Measurements from ENCODE around the gene NTN3.
"Not testable (repeated sequence)": the region's sequence is repeated elsewhere in the genome, so short reads cannot be mapped to it uniquely, and the experiment has no call there.

The NTN3 gene

DNA sequence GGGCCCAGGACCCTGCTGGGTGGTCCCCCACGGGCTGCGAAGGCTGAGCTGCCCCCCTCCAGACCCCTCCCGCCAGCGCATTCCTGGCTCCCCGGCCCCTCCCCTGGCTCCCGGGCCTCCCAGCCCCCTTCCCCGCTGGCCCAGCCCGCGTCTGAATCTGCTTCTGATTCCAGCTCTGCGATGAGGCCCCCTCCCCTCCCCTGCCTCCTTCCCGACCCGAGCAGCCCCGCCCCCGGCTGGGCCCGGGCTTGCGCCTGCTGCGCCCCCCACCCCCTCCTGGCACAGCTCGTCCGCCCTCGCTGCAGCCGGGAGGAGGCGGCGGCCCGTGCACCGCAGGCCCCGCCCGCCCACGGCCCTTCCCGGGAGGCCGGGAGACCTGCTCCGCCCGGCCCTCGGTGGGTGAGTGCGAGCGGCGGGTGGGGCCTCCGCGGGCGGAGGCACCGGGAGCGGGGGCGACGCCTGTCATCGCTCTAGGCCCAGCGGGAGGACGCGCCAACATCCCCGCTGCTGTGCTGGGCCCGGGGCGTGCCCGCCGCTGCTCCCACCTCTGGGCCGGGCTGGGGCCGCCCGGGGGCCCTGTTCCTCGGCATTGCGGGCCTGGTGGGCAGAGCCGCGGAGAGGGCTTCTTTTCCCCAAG is at the start of gene NTN3:
Gene NTN3 (plus strand): TSS at position 282 of the 637 bp plus-strand sequence. CDS start 405 bp downstream, outside the sequence.
- DNase-seq (ENCODE audit: low spot score), result no peak

DNA sequence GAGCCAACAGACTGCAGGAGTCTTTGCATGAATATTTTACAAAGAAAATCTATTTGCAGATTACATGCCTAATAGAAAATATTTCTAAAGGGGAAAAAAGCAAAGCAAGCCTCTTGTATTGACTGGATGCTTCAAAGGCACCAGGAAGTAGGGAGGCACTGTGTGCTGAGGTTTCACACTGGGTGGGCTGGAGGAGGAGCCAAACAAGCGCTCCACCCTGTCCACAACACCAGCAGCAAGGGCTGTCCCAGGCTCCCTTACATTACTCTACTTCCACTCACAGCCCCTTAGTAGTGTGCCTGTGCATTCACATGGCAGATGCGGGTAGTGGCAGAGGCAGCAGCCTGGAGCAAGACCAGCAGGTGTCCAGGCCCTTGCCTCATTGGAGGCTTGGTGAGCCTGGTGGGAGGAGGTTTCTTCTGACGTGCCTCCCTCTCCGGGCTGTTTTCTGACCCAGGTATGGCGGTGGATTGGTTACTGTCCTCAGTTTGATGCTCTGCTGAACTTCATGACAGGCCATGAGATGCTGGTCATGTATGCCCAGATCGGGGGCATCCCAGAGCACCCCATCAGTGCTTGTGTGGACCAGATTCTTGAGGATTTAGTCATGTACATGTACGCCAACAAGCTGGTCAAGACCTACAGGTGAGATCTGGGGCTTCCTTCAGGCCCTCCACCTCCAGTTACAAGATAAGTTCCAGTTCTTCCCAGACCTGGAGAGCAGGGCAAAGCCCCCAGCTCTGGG is 48.8 kb upstream of the NTN3 start:
- DNase-seq (ENCODE audit: low spot score), result no peak

GRCh38 chr16:2424061-2425007 is 46.8 kb upstream of the NTN3 start:
- DNase-seq (ENCODE audit: low spot score), result no peak

DNA sequence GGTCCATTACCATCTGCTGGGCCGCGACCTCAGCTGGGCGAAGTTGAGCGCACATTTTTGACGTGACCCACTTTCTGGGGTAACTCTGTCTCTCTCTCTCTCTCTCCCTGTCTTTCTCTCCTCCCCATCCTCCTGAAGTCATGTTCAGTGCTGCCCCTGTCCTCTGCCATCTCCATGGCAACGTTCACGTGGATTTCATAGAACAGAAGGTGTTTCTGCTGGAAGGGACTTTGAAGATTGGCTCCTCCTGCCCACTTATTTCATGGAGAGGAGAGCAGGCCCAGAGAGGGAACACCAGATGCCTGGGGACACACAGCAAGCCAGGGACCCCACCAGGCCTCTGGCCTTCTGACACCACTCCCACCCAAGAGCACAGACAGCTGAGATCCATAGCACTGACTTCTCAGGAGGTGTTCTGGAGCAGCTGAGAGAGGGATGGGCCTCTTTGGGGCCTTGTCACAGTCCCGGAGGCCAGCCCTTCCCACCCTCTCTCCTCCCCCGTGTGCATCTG is 46.0 kb upstream of the NTN3 start:
- no peak for DNase-seq (ENCODE audit: low spot score)

DNA sequence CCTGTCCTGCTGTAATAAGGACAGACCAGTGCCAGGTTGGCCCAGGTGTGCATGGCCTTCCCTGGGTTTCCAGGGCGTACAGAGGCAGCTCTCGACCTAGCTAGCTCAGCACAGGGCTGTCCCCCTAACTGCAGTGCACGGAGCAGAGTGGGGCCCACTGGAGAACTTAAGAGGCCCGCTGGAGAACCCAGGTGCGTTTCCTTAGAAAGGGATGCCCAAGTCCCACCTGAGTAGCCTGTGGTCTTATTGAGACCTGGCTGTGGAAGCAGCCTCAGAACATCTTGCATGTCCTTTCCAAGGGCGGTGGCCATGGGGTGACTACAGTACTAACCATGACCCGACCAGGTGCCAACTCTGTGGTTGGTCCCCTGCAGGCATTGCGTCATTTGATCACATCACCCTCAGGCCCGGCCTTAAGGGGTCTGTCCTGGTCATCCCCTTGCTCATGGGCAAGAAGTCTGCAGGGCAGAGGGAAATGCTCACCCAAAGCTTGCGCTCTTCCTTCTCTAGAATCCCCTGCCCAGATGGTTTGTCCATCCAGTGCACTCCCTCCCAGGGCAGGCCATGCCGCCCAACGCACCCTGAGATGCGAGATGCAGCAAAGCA is 45.2 kb upstream of the NTN3 start:
- no peak for DNase-seq (ENCODE audit: low spot score)

GRCh38 chr16:2426941-2427361 is 44.1 kb upstream of the NTN3 start:
- DNase-seq (ENCODE audit: low spot score), result no peak

DNA sequence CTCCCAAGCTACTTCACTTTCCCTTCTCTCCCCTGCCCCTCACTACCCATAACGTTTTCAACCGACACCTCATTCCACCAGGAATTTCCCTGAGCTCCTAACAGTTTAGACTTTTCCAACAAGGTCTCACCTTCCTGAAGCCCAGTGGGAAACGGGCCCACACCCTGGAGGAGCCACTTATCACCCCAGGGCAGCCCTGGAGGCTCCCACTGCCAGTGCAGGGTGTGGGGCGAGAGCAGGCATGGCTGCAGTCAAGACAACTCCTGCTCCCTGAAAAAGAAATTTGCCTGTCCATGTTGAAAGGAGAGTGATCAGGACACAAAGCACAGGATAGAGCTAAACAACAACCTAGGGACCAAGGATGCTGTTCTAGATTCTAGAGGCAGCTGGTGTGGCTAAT is 43.6 kb upstream of the NTN3 start:
- DNase-seq (ENCODE audit: low spot score), result no peak

GRCh38 chr16:2428051-2428783 is 42.9 kb upstream of the NTN3 start:
- peak; percentile 62 for DNase-seq (ENCODE audit: low spot score)

GRCh38 chr16:2428784-2429033 is 42.4 kb upstream of the NTN3 start:
- no peak for DNase-seq (ENCODE audit: low spot score)

DNA sequence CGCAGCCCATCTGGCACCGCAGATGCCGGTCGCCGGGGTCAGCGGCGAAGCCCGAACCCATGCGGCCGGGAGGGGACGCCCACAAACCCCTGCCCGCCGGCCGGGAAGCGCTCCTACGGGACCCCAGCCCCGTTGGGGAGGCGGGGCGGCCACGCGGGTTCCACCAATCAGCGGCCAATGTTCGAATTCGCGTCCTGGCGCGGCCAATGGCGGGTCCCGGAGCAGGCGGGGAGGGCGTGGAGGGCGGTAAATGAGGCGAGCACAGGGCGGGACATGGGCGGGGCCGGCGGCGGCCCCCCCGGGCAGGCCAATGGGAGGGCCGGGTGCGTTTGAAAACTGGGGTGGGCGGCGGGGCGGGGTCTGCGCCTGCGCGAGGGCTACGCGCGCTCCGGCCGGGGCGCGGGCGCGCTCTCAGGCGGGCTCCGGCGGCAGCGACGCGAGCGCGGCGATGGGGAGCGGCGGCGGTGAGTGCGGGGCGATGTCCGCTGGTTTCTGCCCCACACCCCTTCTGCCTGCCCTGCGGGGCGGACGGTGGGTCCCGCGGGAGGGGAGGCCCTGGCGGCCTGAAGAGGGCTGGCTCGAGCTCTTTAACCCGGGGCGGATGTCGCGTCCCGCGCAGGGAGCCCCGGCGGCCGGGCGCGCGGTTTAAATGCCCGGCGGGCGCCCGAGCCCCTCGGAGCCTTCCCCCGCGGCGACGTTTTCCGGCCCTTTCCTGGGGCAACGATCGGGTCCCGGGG is 41.9 kb upstream of the NTN3 start, which contains the start of gene CCNF:
Gene CCNF (plus strand): TSS at position 414 of the 737 bp plus-strand sequence. CDS start 35 bp downstream, at position 449.
- peak; percentile 95 for DNase-seq (ENCODE audit: low spot score)

DNA sequence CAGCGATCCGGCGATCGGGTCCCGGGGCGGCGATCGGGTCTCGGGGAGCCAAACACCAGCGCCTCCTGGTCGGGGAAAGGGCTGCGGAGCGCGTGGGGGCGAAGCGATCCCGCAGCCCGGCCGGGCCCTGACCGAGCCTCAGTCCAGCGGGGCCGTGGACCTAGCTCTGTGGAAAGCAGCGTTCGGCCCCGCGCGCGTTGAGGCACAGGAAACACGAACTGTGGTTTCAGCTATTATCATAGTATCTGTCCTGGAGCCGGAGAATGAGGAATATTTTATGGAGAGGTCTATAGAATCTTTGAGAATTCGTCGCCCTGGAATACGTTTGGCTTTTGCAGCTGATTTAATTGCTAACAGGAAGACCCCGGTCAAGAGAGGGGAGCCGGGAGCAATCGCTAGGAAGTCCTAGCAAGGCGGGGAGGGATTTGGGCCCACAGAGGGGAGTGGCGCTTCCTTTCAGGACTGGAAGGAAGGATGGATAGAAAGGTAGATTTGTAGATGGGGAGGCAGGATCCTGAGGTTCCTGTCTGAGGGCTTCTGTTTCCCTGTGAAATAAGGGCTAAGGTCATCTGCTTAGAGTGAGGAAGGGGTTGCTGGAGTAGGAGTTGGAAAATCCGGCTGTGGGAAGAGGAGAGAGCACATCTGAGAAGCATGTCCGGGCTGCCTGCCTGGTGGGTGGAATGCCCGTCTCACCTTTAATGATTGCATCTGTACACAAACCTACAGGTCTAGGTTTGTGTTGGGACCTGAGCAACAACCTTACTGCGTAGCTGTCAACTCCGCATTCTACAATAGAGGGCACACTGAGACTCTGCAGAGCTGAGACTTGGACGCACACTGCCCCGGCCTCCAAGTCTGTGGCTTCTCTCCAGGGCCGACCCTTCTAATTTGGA is 41.1 kb upstream of the NTN3 start:
- DNase-seq (ENCODE audit: low spot score), result peak; percentile 40

- DNase-seq (ENCODE audit: low spot score), result no peak
These were observed 38.8 kb upstream of the NTN3 start for GRCh38 chr16:2432286-2432685.

DNA sequence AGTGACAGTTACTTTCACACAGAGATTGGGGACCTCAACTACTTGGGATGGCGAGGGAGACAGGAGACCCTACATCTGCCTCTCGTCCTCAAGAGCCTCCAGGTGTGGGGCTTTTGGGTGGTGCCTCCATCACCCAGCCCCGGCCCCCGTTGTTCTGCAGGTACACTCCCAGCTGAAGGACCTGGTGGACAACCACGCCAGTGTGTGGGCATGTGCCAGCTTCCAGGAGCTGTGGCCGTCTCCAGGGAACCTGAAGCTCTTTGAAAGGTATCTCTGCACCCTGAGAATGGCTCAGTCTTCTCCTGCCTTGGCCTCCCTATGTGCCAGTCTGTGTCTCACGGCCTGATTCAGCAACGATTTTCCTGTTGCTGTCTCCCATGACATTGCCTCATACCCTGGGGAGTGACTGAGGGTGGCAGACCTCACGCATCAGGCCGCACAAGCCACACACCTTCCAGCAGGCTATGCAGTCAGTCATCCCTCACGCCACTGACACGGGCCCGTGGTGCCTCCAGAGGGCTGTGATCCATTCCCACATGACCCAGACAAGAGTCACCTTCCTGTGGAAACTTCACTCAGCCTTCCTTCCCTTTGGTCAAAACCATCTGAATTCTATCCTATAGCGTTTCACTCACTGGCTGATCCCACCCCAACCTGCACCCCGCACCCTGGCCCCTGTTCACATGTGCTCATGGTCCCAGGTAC is 38.1 kb upstream of the NTN3 start:
- no peak for DNase-seq (ENCODE audit: low spot score)

- not testable (repeated sequence) for DNase-seq (ENCODE audit: low spot score)
These were observed 35.9 kb upstream of the NTN3 start for GRCh38 chr16:2435236-2435635.

GRCh38 chr16:2436110-2436509 is 35.0 kb upstream of the NTN3 start:
- DNase-seq (ENCODE audit: low spot score), result no peak

DNA sequence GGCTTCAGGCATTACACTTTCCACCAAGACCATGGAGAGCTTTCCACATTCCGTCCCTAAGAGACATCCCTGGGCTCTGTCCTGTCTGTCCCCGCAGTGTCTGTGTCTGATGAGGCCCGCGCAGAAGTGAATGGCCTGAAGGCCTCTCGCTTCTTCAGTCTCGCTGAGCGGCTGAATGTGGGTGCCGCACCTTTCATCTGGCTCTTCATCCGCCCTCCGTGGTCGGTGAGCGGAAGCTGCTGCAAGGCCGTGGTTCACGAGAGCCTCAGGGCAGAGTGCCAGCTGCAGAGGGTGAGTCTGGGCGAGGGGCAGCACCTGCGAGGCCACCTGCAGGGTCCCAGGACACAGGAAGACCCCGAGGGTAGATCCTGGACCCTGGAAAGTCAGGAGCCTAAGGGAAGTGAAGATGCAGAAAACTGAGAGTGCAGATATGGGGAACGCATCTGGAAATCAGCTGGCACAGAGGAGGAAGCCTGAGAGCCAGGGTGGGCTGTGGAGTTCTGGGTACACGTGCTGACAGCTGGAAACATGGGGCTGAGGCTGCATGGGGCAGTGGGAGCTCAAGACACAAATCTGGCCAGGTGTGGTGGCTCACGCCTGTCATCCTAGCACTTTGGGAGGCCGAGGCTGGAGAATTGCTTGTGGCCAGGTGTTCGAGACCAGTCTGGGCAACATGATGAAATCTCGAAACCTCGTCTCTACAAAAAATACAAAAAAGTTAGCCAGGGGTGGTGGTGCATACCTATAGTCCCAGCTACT is 33.9 kb upstream of the NTN3 start:
- no peak for DNase-seq (ENCODE audit: low spot score)

DNA sequence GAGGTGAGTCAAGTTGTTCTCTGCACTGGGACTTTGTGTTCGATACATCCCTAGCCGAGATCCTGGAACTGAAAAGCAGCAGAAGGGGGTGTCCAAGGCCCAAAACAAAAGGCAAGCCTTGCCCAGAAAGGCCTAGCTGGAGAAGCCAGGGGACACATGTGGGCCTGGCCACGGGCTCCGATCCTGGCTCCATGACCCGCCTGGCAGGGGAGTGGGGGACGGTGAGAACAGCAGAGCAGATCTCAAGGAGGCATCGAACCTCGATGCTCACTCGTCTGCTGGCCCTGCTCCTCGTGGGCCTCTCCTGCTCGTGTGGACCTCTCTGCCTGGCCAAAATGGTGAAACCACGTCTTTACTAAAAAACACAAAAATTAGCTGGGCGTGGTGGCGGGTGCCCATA is 33.0 kb upstream of the NTN3 start:
- DNase-seq (ENCODE audit: low spot score), result no peak

DNA sequence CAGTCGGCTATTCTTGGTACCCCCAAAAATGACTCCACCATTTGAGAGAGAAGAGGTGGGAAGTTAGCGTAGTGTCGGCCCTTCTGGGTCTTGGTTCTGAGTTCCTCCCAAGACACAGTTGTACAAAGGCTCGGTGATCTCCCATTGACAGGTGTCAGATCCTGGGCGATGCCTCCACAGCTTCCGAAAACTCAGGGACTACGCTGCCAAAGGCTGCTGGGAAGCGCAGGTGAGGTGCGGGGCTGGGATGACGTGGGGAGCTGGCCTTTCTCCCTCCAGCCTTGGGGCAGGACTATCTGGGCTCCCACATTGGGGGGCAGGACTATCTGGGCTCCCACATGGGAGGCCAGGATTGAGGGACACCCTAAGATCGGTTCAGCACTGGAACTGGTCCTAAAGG is 31.5 kb upstream of the NTN3 start:
- DNase-seq (ENCODE audit: low spot score), result no peak

Data from hematopoietic multipotent progenitor cell treated with erythropoietin and hydrocortisone succinate and interleukin-3 and kit ligand, for 15 days (in vitro differentiated cells).